Keratinocyte (primary cell): ENCODE results near the gene SKIL. TPM values are rescaled to one million over a fixed set of nuclear protein-coding genes. Genes with fewer than 3 reads are reported as not detected.

Source experiments
- DNase-seq: peaks from one replicate; pipeline ENCODE4 v3.0.0-alpha.2; 2011; ENCODE audit warnings: low read depth, missing footprints, low spot score
- FAIRE-seq: peaks from 2 replicates; lab custom pipeline; 2011; peaks lifted over from hg19 to GRCh38; lab: Jason Lieb, UNC
- H2AFZ ChIP-seq: 2 replicates; pipeline ENCODE4 v1.6.0; 2012; ENCODE audit warnings: low read length, control low read depth, inconsistent platforms; ENCODE audit not compliant: control insufficient read depth
- H3K27ac ChIP-seq: 2 replicates; pipeline ENCODE4 v1.5.1; 2011; ENCODE audit warnings: low read length; ENCODE audit not compliant: control insufficient read depth, insufficient read depth
- H3K27me3 ChIP-seq: 3 replicates; pipeline ENCODE4 v1.6.0; 2011; ENCODE audit warnings: low read length; ENCODE audit not compliant: control insufficient read depth, insufficient read depth; ENCODE audit errors: extremely low read depth
- H3K36me3 ChIP-seq, 2 experiments: 2 replicates in 1 of 2; 3 replicates in 1 of 2; pipeline ENCODE4 v1.5.1; 2011; ENCODE audit warnings: low read length in 2 of 2, mild to moderate bottlenecking in 1 of 2; ENCODE audit not compliant: control insufficient read depth in 2 of 2, insufficient read depth in 2 of 2; ENCODE audit errors: extremely low read depth in 1 of 2
- H3K4me1 ChIP-seq: 3 replicates; pipeline ENCODE4 v1.5.1; 2011; ENCODE audit warnings: low read length; ENCODE audit not compliant: control insufficient read depth, insufficient read depth; ENCODE audit errors: extremely low read depth
- H3K4me2 ChIP-seq: 3 replicates; pipeline ENCODE4 v1.6.0; 2011; ENCODE audit warnings: low read depth, low read length; ENCODE audit not compliant: control insufficient read depth, insufficient read depth; ENCODE audit errors: extremely low read depth
- H3K4me3 ChIP-seq, 3 experiments: fragments of 200-600 bp in 1 of 3; sonication (generic) in 1 of 3; 2 replicates in 2 of 3; 3 replicates in 1 of 3; pipeline ENCODE4 v1.5.1; 2011 to 2016; ENCODE audit warnings: low read length in 3 of 3, mild to moderate bottlenecking in 3 of 3, control low read depth in 2 of 3, inconsistent platforms in 1 of 3, low read depth in 1 of 3, mixed read lengths in 1 of 3, mixed run types in 1 of 3, moderate library complexity in 1 of 3; ENCODE audit not compliant: control insufficient read depth in 2 of 3, insufficient read depth in 2 of 3; ENCODE audit errors: extremely low read depth in 1 of 3
- H3K79me2 ChIP-seq: 2 replicates; pipeline ENCODE4 v1.6.0; 2012; ENCODE audit warnings: low read length; ENCODE audit not compliant: control insufficient read depth, insufficient read depth
- H3K9ac ChIP-seq: 3 replicates; pipeline ENCODE4 v1.6.0; 2011; ENCODE audit warnings: low read length; ENCODE audit not compliant: control insufficient read depth, insufficient read depth; ENCODE audit errors: extremely low read depth
- H3K9me1 ChIP-seq: 3 replicates; pipeline ENCODE4 v1.6.0; 2011; ENCODE audit warnings: low read length; ENCODE audit not compliant: control insufficient read depth, insufficient read depth; ENCODE audit errors: extremely low read depth
- H3K9me3 ChIP-seq: 2 replicates; pipeline ENCODE4 v1.5.1; 2012; ENCODE audit warnings: low read depth, low read length; ENCODE audit not compliant: control insufficient read depth
- H4K20me1 ChIP-seq: 3 replicates; pipeline ENCODE4 v1.6.0; 2011; ENCODE audit warnings: low read length; ENCODE audit not compliant: control insufficient read depth, insufficient read depth; ENCODE audit errors: extremely low read depth
- EZH2 ChIP-seq: IDR thresholded peaks from one replicate; pipeline ENCODE4 v1.6.1; 2012; ENCODE audit warnings: inconsistent platforms, mild to moderate bottlenecking, low read length, moderate library complexity
- dilution Hi-C: fragments of 300-500 bp; cut with MboI; formaldehyde crosslinking; loops from one replicate; pipeline ENCODE4 v1.7.0; 2020; ENCODE audit warnings: low sequenced_read_pairs; ENCODE audit not compliant: extremely low pct_ligation_motif_present
- polyA plus RNA-seq, 5 experiments: library from polyadenylated mRNA; depleted of rRNA in 3 of 5; stranded (reverse) in 3 of 5; stranded (forward) in 1 of 5; unstranded in 1 of 5; fragments of >200 nt; gene quantifications; 1 replicate in 1 of 5; 2 replicates in 3 of 5; 3 replicates in 1 of 5; pipeline versions ENCODE4 v1.2.1 to v1.2.3, GENCODE V29; 2011 to 2012; ENCODE audit warnings: missing spikeins in 2 of 5, low read depth in 1 of 5, low replicate concordance in 1 of 5
- TF ChIP-seq, protein P1 (sequence below), 3 experiments: IDR thresholded peaks in 1 of 3; conservative IDR thresholded peaks in 1 of 3; optimal IDR thresholded peaks in 1 of 3; 2 replicates in 2 of 3; 3 replicates in 1 of 3; pipeline versions ENCODE3 to v1.5.1; 2011; ENCODE audit warnings: low read length in 3 of 3, mild to moderate bottlenecking in 3 of 3, moderate library complexity in 2 of 3, control low read depth in 1 of 3, inconsistent platforms in 1 of 3; ENCODE audit not compliant: insufficient read depth in 2 of 3; ENCODE audit errors: extremely low read depth in 1 of 3

The SKIL gene
- polyA plus RNA-seq, 1 donor (not counting 4 experiments of a cell fraction or from before 2014, with no cell fraction given), result 11.0 TPM

DNA sequence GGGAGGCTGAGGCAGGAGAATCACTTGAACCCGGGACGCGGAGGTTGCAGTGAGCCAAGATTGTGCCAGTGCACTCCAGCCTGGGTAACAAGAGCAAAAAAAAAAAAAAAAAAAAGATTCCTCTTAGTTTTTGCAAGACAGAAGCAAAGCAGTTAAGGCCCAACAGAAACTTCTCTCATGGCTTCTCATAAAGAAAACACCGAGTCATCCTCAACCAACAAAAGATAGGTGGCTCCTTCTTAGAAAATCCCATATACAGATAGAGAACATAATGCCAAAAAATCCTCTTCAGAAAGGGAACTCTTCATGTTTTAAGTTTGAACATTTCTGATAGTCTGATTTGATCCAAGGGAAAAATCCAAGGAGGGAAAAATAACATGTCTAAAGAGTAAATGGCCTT, 12.5 kb upstream of the SKIL start:
- H3K36me3 ChIP-seq, result no peaks in the 10 kb centered on the region

DNA sequence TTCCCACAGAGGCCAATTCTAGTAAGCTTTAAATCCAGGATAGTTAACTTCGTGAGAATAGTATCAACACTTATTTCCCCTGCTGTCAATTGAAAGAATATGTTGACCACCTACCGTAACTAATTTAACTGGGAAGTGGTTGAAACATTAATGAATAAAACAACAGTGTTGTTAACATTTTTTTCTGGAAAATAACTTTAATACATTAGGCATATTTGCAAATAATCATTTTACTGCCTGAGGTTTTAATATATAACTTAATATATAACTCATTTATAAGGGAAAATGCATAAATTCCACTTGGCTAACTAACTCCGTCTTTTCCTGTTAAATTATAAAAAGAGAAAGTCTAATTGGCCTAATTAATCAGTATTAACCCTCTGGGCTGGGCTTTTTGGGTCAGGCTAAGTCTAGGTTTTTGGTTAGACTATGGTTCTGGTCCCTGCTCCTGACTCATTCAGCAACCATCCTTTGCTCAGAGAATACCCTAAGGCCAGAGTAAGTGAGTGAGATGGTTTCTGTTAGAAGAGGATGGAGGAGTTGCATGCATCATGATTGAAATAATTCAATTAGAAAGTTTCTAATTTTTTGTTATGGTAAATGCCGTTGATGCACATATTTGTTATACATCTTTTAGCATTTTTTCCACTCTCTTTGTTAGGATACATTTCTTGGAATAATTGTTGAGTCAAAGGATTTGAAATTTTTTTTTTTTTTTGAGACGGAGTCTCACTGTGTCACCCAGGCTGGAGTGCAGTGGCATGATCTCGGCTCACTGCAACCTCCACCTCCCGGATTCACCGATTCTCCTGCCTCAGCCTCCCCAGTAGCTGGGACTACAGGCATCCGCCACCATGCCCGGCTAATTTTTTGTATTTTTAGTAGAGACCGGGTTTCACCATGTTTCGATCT, 10.8 kb upstream of the SKIL start:
- Histone ChIP-seq H3K27me3 (no peaks in the 10 kb centered on the region), H3K79me2 (no peaks in the 10 kb centered on the region), H3K9me3 (no peaks in the 10 kb centered on the region), H3K4me1 (peaks cover 3% of the 10 kb centered on the region), H4K20me1 (no peaks in the 10 kb centered on the region), H3K36me3 (no peaks in the 10 kb centered on the region), H3K27ac (no peak overlapping the region), H2AFZ (no peak overlapping the region), H3K4me3 (no peak overlapping the region), H3K9ac (no peak overlapping the region), H3K4me2 (no peak overlapping the region), H3K9me1 (no peaks in the 10 kb centered on the region)
- DNase-seq (no peak), FAIRE-seq (no peak)
- dilution Hi-C loops, result no loop called here
- TF ChIP-seq, protein P1, sequence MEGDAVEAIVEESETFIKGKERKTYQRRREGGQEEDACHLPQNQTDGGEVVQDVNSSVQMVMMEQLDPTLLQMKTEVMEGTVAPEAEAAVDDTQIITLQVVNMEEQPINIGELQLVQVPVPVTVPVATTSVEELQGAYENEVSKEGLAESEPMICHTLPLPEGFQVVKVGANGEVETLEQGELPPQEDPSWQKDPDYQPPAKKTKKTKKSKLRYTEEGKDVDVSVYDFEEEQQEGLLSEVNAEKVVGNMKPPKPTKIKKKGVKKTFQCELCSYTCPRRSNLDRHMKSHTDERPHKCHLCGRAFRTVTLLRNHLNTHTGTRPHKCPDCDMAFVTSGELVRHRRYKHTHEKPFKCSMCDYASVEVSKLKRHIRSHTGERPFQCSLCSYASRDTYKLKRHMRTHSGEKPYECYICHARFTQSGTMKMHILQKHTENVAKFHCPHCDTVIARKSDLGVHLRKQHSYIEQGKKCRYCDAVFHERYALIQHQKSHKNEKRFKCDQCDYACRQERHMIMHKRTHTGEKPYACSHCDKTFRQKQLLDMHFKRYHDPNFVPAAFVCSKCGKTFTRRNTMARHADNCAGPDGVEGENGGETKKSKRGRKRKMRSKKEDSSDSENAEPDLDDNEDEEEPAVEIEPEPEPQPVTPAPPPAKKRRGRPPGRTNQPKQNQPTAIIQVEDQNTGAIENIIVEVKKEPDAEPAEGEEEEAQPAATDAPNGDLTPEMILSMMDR (optimal IDR thresholded peaks at IDR 0.05 in 1 of 3, IDR thresholded peaks at IDR 0.05 in 1 of 3, conservative IDR thresholded peaks at IDR 0.05 in 1 of 3; ENCODE audit: extremely low read depth in 1 of 3, insufficient read depth in 2 of 3, low read length in 3 of 3), result no peak
- no peak for TF ChIP-seq EZH2

More for the DNA sequence above, 12.5 kb upstream of the SKIL start:
- DNase-seq (no peak), FAIRE-seq (no peak)
- Histone ChIP-seq H3K27me3 (no peaks in the 10 kb centered on the region), H3K79me2 (no peaks in the 10 kb centered on the region), H4K20me1 (no peaks in the 10 kb centered on the region), H3K9me3 (no peaks in the 10 kb centered on the region), H3K4me3 (no peak overlapping the region), H2AFZ (no peak overlapping the region), H3K9me1 (no peaks in the 10 kb centered on the region), H3K27ac (no peak overlapping the region), H3K4me2 (no peak overlapping the region), H3K4me1 (peaks cover 3% of the 10 kb centered on the region), H3K9ac (no peak overlapping the region)
- TF ChIP-seq EZH2, result no peak
- TF ChIP-seq, protein P1 (optimal IDR thresholded peaks at IDR 0.05 in 1 of 3, IDR thresholded peaks at IDR 0.05 in 1 of 3, conservative IDR thresholded peaks at IDR 0.05 in 1 of 3; ENCODE audit: extremely low read depth in 1 of 3, insufficient read depth in 2 of 3, low read length in 3 of 3), result no peak
- dilution Hi-C loops, result no loop called here
